MV-4-11 (cell line): ENCODE data around the gene TXNRD2.

Experiments used
- DNase-seq: peaks from one replicate; lab custom pipeline; 2025; lab: John Stamatoyannopoulos, UW

TXNRD2 gene

DNA sequence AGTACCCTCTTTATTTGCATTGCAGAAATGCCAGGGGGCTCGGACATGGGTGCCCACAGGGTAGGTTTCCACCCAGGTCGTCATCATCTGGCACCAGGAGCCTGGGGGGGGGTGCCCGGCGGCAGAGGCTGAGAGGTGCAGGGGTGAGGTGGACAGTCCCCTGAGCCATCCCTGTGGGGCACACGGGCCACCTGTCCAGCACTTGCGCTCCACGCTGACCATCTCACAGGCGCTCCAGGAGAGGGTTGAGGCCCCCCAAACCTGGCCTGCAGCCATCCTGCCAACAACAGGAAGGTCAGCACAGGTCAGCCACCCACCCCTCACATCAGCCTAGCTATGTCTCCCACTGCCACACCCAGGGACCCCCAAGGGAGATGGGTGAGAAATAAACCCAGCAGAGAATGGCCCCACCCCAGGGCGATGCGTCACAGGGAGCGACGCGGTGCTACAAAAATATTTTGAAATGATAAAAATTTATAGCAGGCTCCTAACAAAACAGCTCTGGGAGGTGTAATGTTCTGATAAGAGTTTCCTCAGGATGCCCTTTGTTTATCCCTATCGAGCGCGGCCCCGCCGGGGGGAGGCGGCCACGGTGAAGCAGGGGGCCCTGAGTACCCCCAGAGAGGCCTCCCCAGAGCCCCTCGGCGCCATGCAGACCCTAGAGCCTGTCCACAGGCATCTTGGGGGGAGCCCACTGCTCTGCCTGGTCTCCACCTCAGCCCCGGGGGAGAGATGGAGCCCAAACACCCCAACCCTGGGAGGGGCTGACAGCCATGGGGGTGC lies 65.9 kb downstream of the TXNRD2 start:
- no peak for DNase-seq

DNA sequence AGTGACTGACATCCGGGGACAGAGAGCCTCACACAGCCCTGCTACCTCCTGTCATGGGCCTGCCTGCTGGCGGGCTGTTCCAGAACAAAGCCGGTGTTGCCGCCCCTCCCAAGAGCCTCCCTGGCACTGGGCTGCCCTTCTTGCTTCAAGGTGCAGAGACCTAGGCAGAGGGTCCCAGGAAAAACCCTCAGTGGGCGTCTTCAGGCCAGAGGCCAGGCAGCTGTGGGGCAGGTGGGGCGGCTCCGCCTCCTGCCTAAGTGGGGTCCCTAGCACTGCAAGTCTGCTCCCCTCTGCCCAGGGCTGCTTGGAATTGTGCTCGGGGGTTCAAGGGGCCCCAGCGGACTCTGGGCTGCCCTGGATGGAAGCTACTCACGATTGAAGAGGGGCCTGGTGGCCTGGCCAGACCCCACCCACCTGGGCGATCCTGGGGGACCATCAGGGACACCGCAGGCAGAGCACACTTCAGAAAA lies 66.5 kb downstream of the TXNRD2 start:
- DNase-seq: no peak

DNA sequence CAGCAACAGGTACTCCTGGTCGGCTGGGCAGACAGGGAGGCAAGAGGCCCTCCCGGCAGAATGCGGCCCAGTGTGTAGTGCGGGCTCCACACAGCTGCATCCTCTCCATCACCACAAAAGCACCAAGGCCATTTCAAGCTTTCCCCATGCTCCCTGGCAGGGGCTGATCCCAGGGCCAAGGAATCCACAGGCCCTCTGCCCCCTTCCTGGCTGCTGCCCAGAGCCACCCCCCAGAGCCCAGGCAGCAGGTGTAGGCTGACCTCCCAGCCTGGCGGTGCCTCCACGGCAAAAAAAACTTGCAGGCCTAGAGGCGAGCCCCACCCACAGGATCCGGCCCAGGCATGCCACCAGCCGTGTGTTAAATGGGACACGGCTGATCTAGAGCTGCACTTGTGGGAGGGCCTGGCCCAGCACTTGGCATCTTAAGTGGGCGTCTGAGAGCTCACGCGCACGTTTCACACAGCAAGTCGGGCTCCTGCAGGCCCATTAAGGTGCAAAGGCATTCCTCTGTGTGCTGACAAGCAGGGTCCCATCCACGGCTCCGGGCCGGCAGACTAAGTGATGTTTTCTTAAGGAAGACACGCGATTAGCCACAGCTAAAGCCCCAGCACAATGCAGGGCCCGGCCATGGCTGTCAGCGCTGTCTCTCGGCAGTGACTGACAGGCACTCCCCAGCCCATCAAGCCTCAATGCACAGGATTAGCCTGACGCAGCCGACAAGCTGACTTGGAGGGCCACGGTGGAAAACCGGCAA lies 67.1 kb downstream of the TXNRD2 start:
- DNase-seq: no peak

DNA sequence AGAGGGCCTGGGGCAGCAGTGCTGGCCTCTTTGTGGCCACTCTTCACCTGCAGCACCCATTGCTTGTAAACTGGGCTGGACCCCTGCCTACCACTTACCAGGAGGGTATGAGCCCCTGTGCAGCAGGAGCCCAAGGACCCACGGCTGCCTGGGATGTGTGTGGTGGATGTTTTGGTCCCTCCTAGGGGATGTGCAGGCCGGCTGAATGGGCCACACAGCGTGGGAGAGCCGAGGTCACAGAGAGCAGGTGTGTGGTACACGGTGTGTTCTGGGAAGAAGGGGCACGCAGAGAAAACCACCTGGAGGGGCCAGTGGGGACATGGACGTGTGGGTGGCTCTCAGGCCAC lies 67.7 kb downstream of the TXNRD2 start:
- DNase-seq: no peak

DNA sequence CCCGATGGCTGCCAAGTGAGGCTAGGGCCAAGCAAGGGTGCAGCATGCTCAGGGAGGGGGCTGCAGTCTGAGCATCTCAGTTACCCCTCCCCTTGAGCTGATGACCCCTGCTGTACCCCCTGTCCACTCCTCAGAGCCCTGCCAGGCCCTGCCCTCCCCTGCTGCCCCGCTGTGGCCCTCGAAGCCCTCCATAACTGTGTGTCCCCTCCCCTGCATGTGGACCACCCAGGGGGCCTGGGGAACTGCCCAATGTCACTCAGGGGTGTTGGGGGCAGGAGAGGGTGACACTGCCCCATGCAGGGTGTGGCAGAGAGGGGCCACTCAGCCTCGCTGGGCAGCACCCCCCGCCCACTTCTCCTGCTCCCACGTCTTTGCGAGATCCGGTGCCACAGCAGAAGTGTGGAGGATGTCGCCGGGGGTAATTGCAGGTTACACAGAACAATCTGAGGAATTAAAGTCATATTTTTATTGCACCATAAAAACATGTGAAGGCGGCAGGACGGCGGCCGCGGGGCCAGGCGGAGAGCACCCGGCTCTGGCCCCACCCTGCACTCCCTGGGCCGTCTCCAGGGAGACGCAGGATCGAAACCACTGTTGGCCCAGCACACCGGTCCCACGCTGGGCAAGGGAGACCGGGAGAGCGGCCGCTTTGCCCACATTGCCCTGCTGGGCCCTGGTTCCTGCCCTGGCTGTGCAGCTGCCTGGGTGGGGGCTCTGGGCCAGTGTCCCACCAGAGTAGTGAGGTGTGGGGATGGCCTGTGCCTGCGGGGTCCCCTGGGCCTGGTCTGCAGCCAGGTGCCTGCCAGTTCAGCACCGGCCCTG lies 68.3 kb downstream of the TXNRD2 start:
- no peak for DNase-seq

DNA sequence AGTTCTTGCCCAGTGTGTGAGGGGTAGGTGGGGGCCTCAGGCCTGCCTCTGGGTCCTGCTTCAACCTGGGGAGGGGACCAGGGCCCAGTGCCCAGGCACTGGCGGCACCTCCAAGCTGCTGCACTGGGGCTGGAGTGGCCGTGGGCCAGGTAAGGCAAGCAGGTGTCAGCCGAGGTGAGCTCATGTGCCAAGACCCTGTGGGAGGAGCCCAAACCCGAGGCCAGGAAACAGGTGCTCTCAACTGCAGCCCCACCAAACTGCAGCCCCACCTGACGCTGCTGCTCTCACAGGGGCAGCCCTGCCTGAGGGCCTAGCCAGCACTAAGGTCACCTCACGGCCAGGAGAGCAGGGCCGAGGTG lies 68.9 kb downstream of the TXNRD2 start:
- DNase-seq: no peak

DNA sequence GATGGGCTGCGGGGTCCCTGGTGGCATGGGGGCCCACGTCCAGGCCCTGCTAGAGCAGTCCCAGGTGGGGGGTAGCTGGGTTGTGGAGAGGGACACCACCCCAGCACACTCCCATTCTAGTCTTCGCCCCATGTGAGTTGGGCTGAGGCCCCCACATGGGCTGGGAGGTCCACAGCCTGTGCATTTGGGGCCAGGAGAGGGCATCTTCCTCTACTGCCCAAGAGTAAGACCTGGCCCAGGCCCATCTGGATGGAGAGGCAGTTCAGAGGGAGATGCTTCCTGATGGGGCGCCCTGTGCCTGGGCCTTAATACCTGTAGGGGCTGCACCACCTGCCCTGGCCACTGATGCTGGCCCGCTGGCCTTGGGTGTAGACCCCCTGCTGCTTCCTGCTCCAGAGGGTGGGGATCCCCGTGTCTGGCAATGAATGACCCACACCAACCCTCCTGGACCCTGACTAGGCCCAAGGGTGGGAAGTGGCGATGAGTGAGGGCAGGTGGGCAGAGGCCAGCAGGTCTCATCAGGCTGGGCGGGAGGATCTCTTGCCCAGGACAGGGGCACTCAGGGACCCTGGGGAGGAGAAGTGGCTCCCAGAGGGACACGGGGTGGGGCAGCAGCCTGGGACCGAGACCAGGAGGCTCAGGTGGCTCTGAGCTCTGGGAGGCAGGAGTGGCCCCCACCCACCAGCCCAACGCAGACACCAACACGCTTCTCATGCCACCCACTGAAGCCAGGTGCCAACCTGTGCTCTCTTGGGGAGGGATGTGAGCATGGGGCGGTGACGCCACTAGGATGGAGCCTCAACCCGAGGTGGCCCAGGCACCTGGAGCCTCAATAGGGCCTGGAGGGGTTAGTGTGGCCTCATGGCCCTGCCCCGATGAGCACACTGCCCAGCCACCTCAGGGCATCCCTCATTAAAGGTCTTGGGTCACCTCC lies 69.5 kb downstream of the TXNRD2 start:
- no peak for DNase-seq

DNA sequence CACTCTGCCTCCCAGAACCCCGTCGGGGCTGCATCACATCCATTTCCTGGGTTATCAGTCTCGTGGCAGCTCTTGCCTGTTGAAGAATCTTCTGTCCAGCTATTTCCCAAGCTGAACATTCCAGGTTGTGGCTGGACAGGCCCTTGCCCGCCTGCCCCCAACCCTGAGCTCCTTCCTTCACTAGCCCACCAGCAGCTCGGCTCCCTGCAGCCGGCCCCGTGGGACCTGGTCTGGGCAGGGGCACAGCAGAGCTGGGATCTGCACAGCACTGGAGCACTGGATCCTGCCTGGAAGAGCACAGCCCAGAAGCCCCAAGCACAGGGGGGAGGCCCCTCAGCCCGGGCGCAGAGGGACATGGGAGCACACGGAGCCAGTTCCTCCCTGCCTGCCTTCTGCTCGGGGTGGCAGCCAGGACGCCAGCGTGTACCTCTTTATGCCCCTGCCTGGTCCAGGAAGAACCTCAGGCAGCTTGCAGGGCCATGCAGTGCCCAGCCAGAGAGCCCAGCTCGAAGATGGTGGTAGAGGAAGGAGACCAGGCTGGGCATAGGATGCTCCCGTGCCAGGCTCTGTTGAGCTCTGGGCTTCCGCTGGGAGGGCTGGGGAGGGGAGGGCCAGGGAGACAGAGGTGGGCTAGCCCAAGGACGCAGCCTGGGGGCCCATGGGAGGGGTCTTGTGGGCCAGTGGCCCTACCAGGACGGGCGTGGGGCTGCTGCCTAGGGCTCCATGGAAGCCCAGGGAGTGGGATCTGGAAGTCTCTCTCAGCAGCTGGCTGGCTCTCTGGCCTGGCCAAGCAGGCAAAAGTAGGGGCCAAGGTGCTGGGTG lies 70.4 kb downstream of the TXNRD2 start:
- no peak for DNase-seq

DNA sequence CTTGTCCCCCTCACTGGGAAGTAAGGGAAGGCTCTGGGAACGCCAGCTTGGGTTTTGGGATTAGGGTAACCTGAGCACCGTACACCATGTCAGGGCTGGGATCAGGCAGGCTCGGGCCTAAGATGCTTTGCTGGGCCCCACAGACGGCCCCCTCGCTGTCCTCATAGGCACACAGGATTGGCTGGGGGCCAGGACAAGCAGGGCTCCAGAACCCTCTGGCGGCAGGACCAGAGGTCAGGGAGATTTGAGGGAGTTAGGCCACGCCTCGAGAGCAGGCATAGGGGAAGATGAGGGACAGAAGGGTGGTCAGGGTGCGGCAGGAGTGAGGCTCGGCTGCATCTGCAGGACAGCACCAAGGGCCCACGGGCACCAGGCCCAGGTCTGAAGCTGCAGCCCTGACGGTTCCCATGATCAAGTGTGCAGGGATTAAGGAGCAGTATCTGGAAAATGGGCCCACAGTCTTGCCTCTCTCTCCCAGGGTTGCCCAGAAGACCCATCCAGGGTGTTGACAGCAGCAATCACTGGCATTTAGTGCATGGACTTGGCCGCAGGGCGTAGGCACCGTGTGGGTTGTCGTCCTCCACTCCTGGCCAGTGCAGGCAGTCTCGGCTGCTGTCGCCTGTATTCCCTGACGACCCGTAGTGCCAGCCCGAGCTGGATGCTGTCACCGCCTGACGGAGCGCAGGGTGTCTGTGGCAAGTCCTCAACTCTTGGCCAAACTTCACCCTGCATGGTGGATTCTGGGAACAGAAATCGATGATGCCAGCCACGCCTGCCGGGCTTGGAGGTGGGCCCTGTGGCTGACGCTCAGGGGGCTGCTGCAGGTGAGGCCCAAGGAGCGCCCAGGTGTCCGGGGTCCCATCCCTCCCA lies 71.2 kb downstream of the TXNRD2 start:
- DNase-seq: no peak

DNA sequence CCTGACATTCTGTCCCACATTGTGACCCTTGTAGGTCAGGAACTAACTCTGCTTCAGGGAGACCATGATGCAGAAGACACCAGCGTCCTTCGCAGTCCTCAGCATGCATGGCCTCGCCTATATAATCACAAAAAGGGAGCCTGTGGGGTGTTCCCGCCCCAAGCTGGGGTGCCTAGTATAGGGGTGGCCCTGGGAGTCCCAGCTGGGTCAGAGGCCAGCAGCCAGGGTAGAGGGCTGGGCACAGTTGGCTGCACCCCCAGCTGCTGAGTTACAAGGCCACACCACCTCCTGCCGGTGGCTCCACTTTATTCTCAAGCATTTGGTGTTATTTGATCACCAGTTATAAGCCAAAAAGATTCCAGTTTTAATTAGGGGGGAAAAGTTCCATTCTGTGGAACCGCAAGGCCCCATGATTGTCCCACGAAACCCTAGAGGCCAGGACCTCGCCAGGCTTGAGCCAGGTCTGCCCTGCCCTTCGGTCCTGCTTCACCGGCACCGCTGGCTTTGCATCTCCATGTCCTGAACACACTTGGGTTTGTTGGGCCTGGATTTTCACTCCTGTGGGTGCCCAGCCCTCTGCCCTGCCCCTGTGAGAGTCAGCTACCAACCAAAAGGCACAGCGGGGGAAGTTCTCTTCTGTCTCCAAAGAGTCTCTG lies 72.0 kb downstream of the TXNRD2 start:
- DNase-seq: no peak

DNA sequence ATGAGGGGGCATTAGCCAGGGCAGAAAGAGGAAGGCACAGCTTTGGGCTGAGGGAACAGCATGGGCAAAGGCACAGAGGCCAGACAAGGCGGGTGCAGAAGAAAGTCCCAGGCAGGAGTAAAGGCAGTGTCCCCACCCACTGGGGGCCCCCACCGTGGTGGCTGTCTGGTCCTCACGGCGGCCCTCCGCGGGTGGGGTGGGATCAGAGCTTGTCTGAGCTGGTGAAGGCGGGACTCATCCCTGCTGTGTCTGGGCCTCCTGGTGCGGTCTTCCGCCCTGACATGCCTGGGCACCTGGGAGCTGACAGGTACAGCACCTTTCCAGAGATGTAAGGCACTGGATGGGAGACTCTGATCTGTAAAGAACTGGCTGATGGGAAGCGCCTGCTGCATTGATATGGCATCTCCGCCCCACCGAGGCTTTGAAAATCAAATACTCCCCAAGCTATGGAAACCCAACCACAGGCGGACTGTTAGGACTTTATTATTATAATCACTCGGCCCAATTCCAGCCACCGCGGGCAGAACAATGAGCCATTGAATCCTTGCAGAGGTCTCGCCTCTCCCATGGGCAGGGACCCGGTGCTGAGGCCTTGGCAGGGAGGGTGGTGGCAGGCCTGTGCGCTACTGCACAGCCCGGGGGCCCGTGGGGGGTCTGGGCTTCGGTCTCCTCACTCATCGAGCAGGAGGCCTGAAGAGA lies 72.7 kb downstream of the TXNRD2 start:
- DNase-seq: no peak

DNA sequence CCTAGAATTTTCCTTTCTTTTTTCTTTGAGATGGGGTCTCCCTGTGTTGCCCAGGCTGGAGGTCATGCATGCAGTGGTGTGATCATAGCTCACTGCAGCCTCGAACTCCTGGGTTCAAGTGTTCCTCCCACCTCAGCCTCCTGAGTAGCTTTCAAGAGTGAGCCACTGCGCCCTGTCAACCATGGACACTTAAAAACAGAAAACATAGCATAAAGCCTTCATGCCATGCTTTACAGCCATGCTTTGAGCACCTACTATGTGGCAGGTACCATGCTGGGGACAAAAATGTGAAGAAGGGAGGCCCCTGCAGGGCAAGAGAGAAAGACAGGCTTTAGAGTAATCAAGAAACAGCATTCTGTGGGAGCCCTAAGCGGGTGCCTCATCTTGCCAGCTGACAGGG lies 73.3 kb downstream of the TXNRD2 start:
- no peak for DNase-seq

DNA sequence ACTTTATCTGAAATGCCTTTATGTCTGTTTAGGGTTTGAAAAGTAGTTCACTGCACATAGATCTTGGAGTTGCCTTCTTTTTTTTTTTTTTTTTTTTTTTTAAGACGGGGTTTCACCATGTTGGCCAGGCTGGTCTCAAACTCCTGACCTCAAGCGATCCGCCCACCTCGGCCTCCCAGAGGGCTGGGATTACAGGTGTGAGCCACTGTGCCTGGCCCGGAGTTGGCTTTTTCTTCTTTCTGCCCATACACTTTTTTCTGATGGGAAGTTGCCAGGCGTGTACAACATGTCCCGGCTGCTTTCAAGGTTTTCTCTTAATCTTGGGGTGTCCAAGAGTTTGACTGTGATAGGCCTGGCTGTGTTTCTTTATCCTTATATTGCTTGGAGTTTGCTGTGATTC lies 74.0 kb downstream of the TXNRD2 start:
- DNase-seq: no peak

DNA sequence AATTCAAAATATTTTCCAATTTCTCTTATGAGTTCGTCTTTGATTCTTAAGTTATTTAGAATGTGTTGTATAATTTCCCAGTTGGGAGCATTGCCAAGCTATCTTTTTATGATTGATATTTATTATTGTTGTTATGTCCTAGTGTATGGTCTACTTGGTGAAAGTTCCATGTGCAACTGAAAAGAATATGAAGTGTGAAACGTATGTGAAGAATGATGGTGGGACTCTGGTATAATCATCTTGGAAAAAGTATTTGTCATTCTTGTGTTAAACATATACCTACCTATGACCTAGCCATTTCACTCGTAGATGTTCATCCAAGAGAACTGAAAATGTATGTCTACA lies 75.0 kb downstream of the TXNRD2 start:
- DNase-seq: no peak

DNA sequence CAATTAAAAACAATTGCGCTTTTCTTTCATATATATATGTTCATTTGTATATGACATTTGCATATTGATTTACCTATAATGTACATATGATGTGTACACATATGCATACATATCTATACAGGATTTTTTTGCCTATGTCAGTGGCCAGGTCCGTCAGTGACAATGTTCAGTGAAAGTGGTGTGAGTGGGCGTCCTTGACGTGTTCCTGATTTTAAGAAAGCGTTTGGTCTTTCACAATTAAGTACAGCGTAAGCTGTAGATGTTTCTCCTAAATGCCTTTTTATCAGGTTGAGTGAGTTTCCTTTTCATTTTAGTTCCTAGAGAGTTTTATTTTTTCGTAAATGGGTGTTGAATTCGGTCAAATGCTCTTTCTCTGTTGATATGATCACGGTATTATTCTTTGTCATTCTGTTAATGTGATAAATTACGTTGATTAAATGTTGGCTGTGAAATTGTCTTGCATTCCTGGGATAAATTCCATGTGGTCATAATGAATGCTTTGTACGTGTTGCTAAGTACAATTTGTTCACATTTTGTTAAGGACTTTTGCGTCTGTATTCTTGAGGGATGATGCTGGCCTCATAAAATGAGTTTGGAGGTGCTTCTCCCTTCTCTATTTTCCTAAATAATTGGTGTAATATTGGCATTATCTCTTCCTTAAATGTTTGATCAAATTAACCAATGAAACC lies 76.3 kb downstream of the TXNRD2 start:
- no peak for DNase-seq

DNA sequence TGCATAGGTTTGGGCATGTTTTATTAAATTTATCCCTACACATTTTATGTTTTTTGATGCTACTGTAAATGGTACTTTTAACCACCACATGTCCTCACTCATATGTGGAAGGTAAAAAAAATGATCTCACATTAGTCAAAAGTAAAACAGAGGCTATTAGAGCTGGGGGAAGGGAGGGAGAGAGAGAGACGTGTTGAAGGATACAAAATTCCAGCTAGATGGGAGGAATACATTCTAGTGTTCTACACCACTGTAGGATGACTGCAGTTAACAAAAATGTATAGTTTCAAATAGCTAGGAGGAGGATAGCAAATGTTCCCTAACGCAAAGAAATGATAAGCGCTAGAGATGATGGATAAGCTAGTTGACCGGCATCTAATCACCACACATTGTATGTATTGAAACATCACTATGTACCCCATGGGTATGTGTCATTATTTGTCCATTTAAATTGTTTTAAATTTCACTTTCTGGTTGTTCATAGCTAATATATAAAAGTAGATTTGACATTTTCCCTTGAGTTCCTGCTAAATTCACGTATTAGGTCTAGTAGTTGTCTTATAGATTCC lies 77.0 kb downstream of the TXNRD2 start:
- DNase-seq: no peak

DNA sequence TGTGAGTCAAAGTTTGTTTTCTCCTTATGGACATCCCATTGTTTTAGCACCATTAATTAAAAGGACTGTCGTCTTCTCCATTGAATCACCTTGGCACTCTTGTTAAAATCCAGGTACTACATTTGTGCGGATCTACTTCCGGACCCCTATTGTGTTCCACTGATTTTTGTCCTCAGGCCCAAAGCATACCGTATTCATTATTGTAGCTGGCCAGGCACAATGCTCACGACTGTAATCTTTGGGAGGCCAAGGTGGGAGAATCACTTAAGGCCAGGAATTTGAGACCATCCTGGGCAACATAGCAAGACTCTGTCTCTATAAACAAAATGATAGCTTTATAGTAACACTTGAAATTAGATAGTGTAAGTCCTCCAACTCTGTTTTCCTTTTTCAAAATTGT lies 78.0 kb downstream of the TXNRD2 start:
- DNase-seq: no peak
